GM23338 (cell line): ENCODE results near the gene EEPD1.

Experiments used
- CREB1 ChIP-seq: fragments of 250-450 bp; sonication (Bioruptor Pico); IDR thresholded peaks from 2 replicates; pipeline ENCODE4 v1.5.0; 2020; ENCODE audit warnings: low read depth, mild to moderate bottlenecking, moderate library complexity
- CTCF ChIP-seq, 2 experiments: fragments of 200-600 bp in 1 of 2; sonication (generic) in 1 of 2; conservative IDR thresholded peaks; 2 replicates each; pipeline versions ENCODE4 v1.5.1 to v1.6.1; 2016 to 2017; ENCODE audit warnings: antibody characterized with exemption in 2 of 2, low read depth in 2 of 2, mild to moderate bottlenecking in 2 of 2, moderate library complexity in 1 of 2
- EZH2 ChIP-seq: fragments of 200-600 bp; sonication (generic); IDR thresholded peaks from one replicate; pipeline ENCODE4 v1.8.0; 2017; ENCODE audit warnings: antibody characterized with exemption, mild to moderate bottlenecking, low read depth; ENCODE audit not compliant: unreplicated experiment
- JUNB ChIP-seq: IDR thresholded peaks from one replicate; pipeline ENCODE4 v1.6.1; 2016; ENCODE audit warnings: antibody characterized with exemption; ENCODE audit not compliant: unreplicated experiment
- POLR2AphosphoS5 ChIP-seq: IDR thresholded peaks from 2 replicates; pipeline ENCODE4 v1.6.1; 2016; ENCODE audit warnings: antibody characterized with exemption, low read depth
- REST ChIP-seq: IDR thresholded peaks from one replicate; pipeline ENCODE4 v1.6.1; 2018; ENCODE audit warnings: antibody characterized with exemption; ENCODE audit not compliant: unreplicated experiment
- STAT1 ChIP-seq: IDR thresholded peaks from one replicate; pipeline ENCODE4 v1.6.1; 2016; ENCODE audit warnings: antibody characterized with exemption; ENCODE audit not compliant: unreplicated experiment
- ZNF114 ChIP-seq: fragments of 250-450 bp; sonication (Bioruptor Pico); IDR thresholded peaks from 2 replicates; pipeline ENCODE4 v1.5.0; 2020; ENCODE audit warnings: mild to moderate bottlenecking, moderate library complexity
- ZNF331 ChIP-seq: fragments of 250-450 bp; sonication (Bioruptor Pico); IDR thresholded peaks from 2 replicates; pipeline ENCODE4 v1.5.0; 2020; ENCODE audit warnings: low read depth, mild to moderate bottlenecking, moderate library complexity

GRCh38 chr7:36147361-36147760, 5.7 kb upstream of the EEPD1 start:
- TF ChIP-seq CTCF (conservative IDR thresholded peaks at IDR 0.05; ENCODE audit: low read depth in 2 of 2), result no peak
- no peak for TF ChIP-seq ZNF331 (CRISPR knock-in tag)
- no peak for TF ChIP-seq STAT1
- no peak for TF ChIP-seq REST
- TF ChIP-seq ZNF114 (CRISPR knock-in tag), result no peak
- TF ChIP-seq POLR2AphosphoS5, result no peak
- TF ChIP-seq CREB1 (CRISPR knock-in tag), result no peak
- TF ChIP-seq EZH2, result no peak
- no peak for TF ChIP-seq JUNB
